HG03139 (cell line): ENCODE measurements around the gene HASPIN.

Experiments used
- ATAC-seq: cut with Tn5 transposase; IDR thresholded peaks from one replicate; pipeline ENCODE4 v1.9.1; 2021; ENCODE audit not compliant: unreplicated experiment

Gene HASPIN

DNA sequence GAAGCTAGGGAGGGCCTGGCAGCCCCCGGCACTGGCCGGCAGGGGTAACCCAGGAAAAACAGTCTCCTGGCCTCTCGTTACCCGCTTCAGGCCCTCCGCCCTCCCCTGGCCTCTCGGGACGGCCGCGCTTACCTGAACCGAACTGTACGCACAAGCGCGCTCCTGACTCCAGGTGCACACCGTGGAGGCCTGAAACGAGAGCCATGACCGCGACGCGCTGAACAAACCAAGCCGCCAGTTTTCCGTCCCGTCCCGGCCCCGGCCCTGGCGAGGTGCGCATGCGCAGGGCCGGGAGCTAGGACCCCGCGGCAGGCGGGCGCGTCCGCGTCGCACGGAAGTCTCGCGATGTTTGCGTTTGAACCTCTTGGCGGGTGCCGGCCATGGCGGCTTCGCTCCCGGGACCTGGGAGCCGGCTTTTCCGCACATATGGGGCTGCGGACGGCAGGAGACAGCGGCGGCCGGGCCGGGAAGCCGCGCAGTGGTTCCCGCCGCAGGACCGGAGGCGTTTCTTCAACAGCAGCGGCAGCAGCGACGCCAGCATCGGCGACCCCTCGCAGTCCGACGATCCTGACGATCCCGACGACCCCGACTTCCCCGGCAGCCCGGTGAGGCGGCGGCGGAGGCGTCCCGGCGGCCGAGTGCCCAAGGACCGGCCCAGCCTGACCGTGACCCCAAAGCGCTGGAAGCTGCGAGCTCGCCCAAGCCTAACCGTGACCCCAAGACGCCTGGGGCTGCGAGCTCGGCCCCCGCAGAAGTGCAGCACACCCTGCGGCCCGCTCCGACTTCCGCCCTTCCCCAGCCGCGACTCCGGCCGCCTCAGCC is at the start of gene HASPIN:
Gene HASPIN, plus strand, starts transcription at position 348 of the 822 bp plus-strand sequence. Its CDS starts 33 bp downstream, at position 381.
- peak; percentile 57 for ATAC-seq

DNA sequence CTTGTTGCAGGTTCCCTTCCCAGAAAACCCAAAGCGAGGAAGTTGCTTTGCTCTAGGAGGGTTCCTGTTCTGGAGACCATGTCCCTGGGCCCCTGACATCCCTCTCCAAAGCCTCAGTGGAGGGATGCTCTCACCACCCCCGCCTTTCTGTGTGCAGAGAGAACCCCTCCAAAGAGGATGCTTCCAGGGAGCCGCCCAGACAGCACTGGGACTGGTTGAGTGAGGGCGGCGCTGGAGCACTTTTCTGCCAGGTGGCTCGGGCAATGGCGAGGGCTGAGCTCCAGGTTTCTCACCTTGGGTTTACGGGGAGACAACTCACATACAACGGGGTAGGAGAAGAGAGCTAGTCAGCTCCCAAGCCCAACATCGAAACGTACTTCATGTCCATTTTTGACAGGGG is 47.8 kb upstream of the HASPIN start:
- ATAC-seq = no peak

DNA sequence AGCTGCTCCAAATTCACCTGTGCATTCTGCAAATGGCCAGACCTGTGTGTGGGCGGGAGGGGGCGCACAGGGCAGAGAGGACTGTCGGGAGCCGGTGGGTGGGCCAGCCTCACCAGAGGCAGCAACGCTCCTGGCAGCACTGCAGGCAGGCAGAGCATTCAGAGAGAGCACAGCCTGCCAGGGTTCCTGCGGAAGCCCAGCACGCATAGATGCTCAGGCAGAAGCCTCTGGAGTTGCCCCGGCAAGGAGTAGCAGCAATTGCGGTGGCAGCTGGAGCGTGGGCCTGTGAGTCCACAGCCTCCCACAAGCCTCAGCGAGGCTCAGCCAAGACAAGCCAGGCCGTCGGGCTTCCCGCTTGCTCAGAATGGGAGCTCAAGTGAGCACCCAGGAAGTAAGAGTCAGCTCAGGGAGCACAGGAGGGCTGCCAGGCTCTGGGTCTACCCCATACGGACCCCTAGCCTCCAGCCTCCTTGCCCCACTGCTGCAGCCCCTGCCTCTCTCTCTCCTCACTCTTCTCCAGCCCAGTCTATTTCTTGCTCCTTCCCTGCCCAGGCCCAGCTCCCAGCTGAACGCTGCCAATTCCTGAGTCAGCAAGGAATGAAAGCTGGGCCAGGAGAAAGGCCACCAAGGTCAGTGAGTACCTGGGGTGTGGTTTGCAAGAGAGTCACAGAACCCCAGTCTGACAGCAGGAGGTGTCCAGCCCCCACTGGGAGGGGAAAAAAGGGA is 45.4 kb upstream of the HASPIN start:
- ATAC-seq = no peak

DNA sequence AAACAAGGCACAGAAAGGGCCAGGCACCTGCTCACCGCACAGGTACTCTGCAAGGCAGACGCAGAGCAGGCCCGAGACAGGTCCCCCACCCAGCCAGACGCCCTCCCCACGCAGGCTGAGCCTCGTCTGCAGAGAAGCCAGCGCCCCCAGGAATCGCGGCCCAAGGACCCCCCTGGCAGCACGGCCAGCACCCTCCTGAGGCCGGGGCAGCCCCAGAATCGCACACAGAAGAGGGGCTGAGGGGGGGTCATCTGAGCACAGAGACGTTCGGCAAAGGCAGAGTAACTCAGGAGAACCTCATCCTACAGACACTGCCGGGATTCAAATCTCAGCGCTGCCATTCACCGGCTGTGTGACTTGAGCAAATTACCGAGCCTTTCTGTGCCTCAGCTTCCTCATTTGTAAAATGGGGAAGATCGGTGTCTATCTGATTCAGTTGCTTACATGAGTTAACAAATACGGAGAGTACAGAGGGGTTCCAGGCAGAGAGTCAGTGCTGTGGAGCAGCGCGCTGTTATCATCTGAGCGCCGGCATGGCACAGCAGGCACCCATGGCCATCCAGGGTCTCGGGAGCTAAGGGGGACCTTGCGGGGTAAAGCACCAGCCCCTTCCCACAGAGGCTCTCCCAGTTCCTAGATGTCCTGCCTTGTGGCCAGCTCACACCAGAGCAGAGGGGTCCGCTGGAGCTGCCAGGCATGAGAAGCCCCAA is 44.7 kb upstream of the HASPIN start:
- no peak for ATAC-seq

DNA sequence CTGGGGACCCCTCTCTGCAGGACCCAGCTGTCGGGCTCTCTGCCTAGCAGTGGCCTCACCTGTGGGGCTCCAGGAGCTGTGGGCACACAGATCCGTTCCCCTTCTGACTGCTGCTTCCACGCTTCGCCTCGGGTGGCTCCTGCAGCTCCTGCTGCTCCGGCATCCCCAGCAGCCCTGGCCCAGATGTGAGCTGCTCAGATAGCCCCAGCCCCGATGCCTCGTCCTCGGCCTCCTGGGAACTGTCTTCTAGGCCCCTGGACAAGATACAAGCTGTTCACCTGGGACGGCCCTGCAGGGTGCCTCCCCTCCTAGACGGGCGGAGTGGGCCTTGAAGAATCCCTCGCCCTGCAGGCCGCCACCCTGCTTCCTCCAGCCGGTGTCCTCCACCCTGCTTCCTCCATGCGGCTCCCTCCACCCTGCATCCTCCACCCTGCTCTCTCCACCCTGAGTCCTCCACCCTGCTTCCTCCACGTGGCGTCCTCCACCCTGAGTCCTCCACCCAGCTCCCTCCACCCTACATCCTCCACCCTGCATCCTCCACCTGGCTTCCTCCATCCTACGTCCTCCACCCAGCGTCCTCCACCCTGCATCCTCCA is 44.1 kb upstream of the HASPIN start:
- no peak for ATAC-seq

DNA sequence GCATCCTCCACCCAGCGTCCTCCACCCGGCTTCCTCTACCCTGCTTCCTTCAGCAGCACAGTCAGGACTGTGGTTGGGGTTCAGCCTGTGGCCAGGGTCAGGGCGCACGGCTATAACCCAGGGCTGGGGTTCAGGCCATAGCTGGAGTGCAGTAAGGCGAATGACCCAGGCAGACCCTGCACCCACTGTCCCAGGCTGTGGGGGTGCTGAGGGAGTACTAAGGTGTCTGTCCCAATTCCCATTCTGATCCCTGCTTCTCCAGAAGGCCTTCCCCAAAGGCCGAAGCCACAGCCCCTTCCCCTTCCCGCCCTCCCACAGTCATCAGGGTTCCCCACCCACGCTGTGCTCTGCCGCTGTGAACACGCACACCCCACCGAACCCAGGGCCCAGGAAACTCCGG is 42.6 kb upstream of the HASPIN start:
- no peak for ATAC-seq

DNA sequence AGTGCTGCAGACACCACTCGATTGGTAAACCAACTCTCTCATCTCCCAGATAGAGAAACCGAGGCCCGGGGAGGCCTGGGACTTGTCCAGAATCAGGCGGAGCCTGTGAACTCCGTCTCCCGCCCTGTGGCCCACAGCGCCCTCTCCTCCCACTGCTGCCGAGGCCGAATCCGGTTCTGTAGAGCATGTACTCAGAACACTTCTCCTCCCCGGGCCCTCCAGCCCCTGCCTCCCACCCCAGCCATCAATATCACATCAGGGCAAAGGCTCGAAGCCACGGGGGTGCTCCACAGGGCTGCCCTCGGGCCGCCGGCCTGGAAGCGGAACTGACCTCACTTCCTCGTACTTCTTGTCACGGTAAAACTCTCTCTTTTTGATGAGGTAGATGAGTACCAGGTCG is 42.1 kb upstream of the HASPIN start:
- no peak for ATAC-seq

DNA sequence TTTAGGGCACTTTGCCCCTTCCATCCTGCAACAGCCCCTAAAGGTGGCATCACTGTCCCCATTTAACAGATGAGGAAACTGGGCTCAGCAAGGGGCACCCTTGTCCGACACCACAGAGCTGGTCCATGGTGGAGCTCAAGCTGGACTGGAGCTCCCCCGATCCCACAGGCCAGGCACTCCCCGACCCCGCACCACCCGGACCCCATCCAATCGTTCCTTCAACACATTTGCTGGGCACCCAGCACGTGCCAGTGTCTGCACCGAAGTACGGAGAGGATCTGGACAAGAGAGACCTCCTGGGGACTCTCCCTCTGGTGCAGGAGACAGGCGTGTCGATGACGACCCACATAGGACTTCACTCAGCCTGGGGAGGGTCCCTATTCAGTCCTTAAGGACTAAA is 41.7 kb upstream of the HASPIN start:
- no peak for ATAC-seq

DNA sequence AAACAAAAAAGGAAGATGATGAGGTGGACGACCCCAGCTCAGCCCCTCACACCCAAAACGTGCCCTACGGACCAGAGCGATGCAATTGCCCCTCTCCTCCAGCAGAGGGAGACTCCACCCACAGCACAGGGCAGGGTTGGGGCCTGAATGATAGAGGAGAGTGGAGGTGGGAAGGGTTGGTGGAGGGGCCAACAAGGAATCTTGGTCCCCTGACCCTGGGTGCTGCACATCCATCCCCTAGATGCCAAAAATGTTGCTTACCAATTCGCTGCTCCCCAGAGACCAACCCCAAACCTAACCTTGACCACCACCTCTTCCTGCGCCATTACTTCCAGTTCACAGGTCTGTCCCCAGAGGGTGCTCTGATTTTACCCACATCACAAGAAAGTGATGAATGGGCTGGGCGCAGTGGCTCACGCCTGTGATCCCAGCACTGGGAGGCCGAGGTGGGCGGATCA is 40.6 kb upstream of the HASPIN start:
- ATAC-seq = no peak

DNA sequence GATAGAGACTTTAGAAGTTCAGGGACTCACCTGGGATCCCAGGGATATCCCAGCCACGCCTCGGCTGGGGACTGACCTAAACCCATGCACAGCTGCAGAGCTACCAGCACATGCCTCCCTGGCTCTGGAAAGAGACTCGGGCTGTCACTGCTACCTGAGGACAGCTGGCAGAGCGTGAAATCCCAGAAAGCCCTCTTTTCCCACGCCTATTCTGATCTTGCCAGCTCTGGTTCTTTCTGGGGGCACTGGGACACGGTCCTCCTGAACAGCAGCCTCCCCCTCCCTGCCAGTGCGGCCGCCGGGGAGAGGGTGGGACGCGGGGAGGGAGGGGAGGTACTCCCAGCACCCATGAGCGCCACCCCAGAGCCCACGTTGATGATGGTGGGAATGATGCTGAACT is 38.5 kb upstream of the HASPIN start:
- ATAC-seq = no peak

DNA sequence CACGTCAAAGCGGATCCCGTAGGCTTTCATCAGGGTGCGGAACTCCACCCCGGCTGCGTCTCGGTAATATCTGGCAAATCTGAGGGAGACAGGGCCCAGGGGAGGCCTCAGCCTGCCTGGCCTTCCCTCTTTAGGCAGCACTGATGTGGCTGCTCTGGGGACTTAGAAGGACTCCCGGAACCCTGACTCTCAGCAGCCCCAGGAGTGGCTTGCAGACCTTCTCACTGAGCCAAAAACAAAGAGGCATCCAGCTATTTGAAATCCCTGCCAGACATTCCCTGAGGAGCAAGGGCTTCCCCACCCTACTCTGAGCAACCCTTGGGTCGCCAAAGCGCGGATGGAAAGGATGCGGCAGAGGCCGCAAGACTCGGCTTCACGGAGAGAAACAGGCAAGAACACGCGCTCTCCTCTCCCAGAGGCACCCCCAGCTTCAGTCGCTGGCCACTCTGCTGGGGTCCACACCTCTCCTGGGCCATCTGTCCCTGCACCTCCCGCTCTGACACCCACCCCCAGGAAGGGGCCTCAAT is 35.6 kb upstream of the HASPIN start:
- ATAC-seq = no peak

DNA sequence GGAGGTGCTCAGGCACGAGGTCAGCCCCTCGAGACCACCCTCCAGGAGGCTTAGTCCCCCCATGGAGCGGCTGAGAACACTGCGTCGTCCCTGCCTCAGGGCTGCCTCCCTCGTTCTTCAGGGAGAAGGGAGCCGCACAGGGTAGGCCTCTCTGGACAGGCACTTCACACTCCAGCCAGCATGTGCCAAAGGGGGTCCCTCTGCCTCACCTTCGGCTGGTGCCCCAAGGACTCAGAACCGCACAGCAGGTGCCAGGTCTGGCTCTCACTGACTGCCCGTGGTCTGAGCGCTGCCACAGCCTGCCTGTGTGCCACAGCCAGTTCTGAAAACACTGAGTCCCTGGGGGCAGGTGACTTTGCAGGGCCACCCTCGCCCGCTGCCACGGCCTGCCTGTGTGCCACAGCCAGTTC is 34.8 kb upstream of the HASPIN start:
- ATAC-seq = no peak

DNA sequence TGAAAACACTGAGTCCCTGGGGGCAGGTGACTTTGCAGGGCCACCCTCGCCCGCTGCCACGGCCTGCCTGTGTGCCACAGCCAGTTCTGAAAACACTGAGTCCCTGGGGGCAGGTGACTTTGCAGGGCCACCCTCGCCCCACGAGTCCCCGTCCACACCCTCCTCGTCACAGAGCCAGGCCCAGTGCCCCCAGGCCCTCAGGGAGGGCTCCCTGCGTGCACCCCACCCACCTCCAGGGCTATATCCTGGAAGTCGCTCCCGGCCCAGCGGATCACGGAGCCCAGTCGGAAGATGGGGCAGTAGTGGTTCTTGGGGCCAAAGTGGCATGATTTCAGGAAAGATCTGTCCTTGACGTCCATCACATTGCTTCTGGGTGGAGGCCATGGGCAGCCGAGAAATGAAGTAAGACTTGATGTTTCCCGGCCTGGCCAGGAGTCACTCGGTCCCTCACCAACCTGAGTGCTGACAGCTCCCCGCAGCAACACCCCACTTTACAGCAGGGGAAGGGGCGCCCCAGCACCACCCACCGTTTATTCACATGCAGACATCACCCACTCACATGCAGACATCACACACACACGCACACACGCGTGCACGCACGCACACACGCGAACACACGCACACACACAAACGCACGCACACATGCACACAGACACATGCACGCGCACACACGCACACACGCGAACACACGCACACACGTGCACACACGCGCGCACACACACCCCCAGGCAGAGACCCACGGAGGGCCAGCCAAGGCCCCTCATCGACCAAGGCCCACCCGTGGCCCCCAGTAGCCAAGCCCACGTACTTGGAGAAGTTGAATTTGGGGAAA is 34.2 kb upstream of the HASPIN start:
- ATAC-seq = no peak

DNA sequence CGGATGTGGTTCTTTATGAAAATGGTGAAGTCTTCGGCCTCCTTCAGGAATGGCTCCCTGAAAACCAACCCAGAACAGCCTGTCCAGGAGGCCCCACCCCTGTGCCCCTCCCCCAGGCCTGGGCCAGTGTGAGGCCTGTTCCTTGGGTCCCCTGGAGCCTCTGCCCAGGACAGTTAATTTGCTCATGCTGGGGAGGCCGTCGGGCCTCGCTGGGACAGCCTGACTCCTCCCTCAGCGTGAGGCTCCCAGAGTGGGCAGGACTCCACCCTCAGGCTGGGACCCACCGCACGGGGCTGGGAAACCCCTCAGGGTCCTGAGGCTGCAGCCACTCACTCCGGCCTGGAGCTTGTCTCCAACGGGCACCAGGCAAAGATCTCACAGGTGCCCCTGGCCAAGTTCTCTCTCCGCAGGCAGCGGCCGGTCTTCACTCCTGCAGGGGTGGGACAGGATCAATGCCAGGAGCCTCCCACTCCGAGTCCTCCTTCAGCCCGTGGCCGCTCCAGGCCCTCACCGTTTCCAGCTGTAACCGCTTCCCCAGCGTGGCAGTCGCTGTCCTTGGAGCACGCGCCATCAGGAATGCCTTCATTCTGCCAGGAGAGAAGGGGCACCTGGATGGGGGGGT is 33.5 kb upstream of the HASPIN start:
- ATAC-seq = no peak

DNA sequence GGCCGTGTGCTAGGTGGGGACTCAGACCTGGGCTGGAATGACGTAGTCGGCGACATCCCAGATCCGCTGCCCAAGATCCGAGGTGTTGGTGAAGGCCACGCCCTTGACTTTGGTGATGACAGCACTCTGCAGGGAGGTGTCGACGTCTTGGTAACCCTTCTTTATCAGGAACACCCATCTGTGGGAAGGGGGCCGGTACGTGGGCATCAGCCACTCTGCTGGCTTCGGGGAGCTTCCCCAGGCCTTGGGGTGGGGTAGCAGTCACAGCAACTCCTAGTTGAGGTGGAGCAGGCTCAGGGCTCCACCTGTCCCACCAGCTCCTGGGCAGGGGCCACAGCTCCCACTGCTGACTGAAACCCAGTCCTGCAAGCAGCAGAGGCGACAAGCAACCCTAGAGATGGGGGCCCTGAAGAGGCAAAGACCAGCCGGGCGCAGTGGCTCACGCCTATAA is 32.1 kb upstream of the HASPIN start:
- ATAC-seq = no peak

DNA sequence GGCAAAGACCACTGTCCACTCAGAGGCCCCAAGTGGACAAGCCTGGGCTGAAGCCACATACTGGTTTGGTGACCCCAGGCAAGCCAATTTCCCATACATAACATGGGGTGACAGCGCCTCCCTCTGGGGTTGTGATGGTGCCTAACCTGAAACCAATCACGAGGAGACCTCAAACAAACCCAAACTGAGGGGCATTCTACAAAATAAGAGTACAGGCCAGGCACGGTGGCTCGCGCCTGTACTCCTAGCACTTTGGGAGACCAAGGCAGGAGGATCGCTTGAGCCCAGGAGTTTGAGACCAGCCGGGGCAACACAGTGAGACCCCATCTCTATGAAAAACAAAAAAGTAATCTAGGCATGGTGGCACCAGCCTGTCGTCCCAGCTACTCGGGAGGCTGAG is 31.4 kb upstream of the HASPIN start:
- no peak for ATAC-seq

DNA sequence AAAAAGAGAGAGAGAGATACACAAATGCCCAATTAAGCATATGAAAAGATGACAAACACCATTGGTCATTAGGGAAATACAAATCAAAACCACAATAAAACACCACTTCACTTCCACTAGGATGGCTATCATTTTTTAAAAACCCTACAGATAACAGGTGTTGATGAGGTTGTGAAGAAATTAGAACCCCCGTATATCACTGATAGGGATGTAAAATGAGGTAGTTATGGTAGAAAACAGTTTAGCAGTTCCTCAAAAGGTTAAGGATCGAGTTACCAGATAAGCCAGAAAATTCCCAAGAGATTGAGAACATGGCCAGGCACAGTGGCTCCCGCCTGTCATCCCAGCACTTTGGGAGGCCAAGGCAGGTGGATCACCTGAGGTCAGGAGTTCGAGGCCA is 30.6 kb upstream of the HASPIN start:
- no peak for ATAC-seq

DNA sequence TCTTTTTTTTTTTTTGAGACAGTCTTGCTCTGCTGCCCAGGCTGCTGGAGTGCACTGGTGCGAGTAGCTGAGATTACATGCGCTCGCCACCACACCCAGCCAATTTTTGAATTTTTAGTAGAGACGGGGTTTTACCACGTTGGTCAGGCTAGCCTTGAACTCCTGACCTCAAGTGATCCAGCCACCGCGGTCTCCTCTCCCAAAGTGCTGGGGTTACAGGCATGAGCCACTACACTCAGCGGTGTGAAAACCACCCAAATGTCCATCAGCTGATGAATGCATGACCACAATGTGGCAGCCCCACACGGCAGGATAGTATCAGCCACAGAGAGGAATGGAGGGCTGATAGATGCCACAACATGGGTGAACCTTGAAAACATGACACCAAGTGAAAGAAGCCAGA is 29.9 kb upstream of the HASPIN start:
- ATAC-seq = no peak

DNA sequence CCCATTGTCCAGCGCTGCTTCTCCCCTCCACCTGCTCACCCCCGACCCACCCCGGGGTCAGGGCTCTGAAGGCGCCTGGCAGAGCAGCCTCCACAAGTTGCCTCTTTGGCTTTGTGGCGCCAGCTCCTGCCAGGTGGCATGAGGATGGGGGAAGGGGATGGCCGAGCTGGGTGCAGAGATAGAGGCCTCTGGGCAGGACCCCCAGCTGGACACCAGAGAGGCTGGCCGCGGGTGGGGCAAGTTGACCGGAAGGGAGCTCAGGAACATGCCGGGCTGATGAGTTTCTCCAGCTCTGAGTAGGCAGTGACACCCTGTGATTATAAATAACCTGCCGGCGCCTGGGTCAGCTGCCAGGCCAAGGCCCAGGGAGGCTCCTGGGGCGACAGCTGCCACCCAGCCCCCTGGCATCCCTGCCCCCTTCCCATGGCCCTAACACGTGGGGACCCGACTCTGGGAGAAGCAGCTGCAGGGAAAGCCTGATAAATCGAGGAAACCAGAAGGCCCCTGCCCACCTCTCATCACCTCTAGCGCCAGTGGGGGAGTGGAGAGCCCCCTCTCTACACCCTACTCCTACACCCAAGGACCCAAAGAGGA is 28.5 kb upstream of the HASPIN start:
- no peak for ATAC-seq
